ENCODE data around the gene KCTD4. TPM values are rescaled to one million over a fixed set of nuclear protein-coding genes. Genes with fewer than 3 reads are reported as not detected.
"Not testable (repeated sequence)": the region's sequence is repeated elsewhere in the genome, so short reads cannot be mapped to it uniquely, and the experiment has no call there.

Gene KCTD4
- total RNA-seq, 2 experiments from 2014 or later, result not detected

- peaks cover 8% of the 10 kb centered on the region for H3K4me1 Mint-ChIP-seq (ENCODE audit: low read depth)
- H3K27ac Mint-ChIP-seq, result no peak overlapping the region
- ChIA-PET POLR2A (no interaction called here), CTCF (interaction anchor here (2.0 kb wide), 1 partner anchor 145 kb away, joined by 6 read pairs; no protein-coding TSS in a partner anchor)
- DNase-seq (no peak), ATAC-seq (no peak)
- intact Hi-C loops (cut with micrococcal nuclease), result no loop called here
- no peak for TF ChIP-seq CTCF (IDR thresholded peaks at IDR 0.05)
- H3K36me3 Mint-ChIP-seq (ENCODE audit: low read depth), result peaks cover 20% of the 10 kb centered on the region
- no peaks in the 10 kb centered on the region for H3K9me3 Mint-ChIP-seq
- H3K27me3 Mint-ChIP-seq, result no peaks in the 10 kb centered on the region
- no peak overlapping the region for H3K4me3 Mint-ChIP-seq
Measured at GRCh38 chr13:45191874-45192273, 9.0 kb downstream of the KCTD4 start.

DNA sequence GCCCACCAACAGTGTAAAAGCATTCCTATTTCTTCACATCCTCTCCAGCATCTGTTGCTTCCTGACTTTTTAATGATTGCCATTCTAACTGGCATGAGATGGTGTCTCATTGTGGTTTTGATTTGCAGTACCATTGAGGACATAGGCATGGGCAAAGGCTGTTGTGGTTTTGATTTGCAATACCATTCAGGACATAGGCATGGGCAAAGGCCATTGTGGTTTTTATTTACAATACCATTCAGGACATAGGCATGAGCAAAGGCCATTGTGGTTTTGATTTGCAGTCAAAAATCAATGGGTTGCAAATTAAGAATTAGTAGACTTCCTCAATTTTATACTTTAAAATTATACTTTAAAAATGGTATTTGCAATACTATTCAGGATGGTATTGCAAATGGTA is 11.3 kb downstream of the KCTD4 start:
- ATAC-seq; H3K27me3 Mint-ChIP-seq; H3K4me1 Mint-ChIP-seq (ENCODE audit: low read depth); H3K9me3 Mint-ChIP-seq; H3K4me3 Mint-ChIP-seq; CTCF ChIA-PET; intact Hi-C loops (cut with micrococcal nuclease); H3K27ac Mint-ChIP-seq; POLR2A ChIA-PET; DNase-seq: not testable (repeated sequence)
- peaks cover 18% of the 10 kb centered on the region for H3K36me3 Mint-ChIP-seq (ENCODE audit: low read depth)

- H3K27me3 Mint-ChIP-seq; H3K9me3 Mint-ChIP-seq; DNase-seq; intact Hi-C loops (cut with micrococcal nuclease); POLR2A ChIA-PET; ATAC-seq; H3K4me1 Mint-ChIP-seq (ENCODE audit: low read depth); CTCF ChIA-PET; H3K4me3 Mint-ChIP-seq; H3K27ac Mint-ChIP-seq: not testable (repeated sequence)
- peaks cover 18% of the 10 kb centered on the region for H3K36me3 Mint-ChIP-seq (ENCODE audit: low read depth)
Measured at GRCh38 chr13:45189077-45189476, 11.8 kb downstream of the KCTD4 start.

DNA sequence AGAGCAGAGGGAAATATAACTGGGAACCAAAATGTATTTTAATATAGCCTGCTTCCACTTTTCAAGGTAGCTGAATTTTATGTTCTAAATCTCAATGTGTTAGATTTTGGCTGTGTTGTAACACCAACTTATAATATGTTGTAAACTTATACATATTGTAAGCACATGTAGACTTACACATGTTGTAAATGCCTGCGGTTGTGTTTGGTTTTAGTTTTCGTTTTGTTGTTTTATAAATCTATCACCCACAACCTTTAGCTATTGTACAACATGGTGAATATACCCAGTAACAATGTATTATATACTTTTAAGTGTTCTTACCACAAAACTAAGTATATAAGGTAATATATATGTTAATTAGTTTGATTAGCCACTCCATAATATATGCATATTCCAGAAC is 15.6 kb downstream of the KCTD4 start:
- POLR2A ChIA-PET, result interaction anchor here (0.8 kb wide), 1 partner anchor 53 kb away, joined by 3 read pairs; no protein-coding TSS in a partner anchor
- no peak overlapping the region for H3K27ac Mint-ChIP-seq
- no peak overlapping the region for H3K4me3 Mint-ChIP-seq
- no peaks in the 10 kb centered on the region for H3K9me3 Mint-ChIP-seq
- peaks cover 26% of the 10 kb centered on the region for H3K36me3 Mint-ChIP-seq (ENCODE audit: low read depth)
- peaks cover 8% of the 10 kb centered on the region for H3K4me1 Mint-ChIP-seq (ENCODE audit: low read depth)
- H3K27me3 Mint-ChIP-seq, result no peaks in the 10 kb centered on the region
- intact Hi-C loops (cut with micrococcal nuclease), result no loop called here
- CTCF ChIA-PET, result no interaction called here
- no peak for DNase-seq
- TF ChIP-seq CTCF (IDR thresholded peaks at IDR 0.05), result no peak
- no peak for ATAC-seq

GRCh38 chr13:45184693-45185092 is 16.2 kb downstream of the KCTD4 start:
- no peaks in the 10 kb centered on the region for H3K27me3 Mint-ChIP-seq
- DNase-seq, result no peak
- ATAC-seq, result no peak
- H3K4me1 Mint-ChIP-seq (ENCODE audit: low read depth), result peaks cover 10% of the 10 kb centered on the region
- intact Hi-C loops (cut with micrococcal nuclease), result no loop called here
- TF ChIP-seq CTCF (IDR thresholded peaks at IDR 0.05), result no peak
- CTCF ChIA-PET, result no interaction called here
- no peak overlapping the region for H3K27ac Mint-ChIP-seq
- no peaks in the 10 kb centered on the region for H3K9me3 Mint-ChIP-seq
- peaks cover 26% of the 10 kb centered on the region for H3K36me3 Mint-ChIP-seq (ENCODE audit: low read depth)
- H3K4me3 Mint-ChIP-seq, result no peak overlapping the region
- POLR2A ChIA-PET, result interaction anchor here (0.8 kb wide), 1 partner anchor 53 kb away, joined by 3 read pairs; no protein-coding TSS in a partner anchor

- Mint-ChIP-seq H3K4me1 (ENCODE audit: low read depth) (peaks cover 41% of the 10 kb centered on the region), H3K36me3 (ENCODE audit: low read depth) (peaks cover 27% of the 10 kb centered on the region), H3K9me3 (no peaks in the 10 kb centered on the region), H3K27ac (no peak overlapping the region), H3K27me3 (no peaks in the 10 kb centered on the region), H3K4me3 (no peak overlapping the region)
- ATAC-seq (no peak), DNase-seq (no peak)
- ChIA-PET CTCF (interaction anchor here (1.0 to 2.7 kb wide), 4 partner anchors 12 to 135 kb away, joined by 3 to 7 read pairs (median 4); no protein-coding TSS in a partner anchor), POLR2A (no interaction called here)
- TF ChIP-seq CTCF (IDR thresholded peaks at IDR 0.05), result no peak
- intact Hi-C loops (cut with micrococcal nuclease), result no loop called here
Measured at GRCh38 chr13:45180713-45181601, 19.9 kb downstream of the KCTD4 start.
